ENCODE measurements around the gene CDR2. TPM values are rescaled to one million over a fixed set of nuclear protein-coding genes. Genes with fewer than 3 reads are reported as not detected.

CDR2 gene
- polyA plus RNA-seq, 1 donor (not counting 4 experiments of a cell fraction or from before 2014, with no cell fraction given), result 37.1 TPM

- peaks cover 27% of the 10 kb centered on the region for H3K4me1 ChIP-seq (ENCODE audit: control insufficient read depth, extremely low read depth, insufficient read depth, low read length)
These were observed 58.0 kb downstream of the CDR2 start for GRCh38 chr16:22316411-22316811.

GRCh38 chr16:22315979-22316378 is 58.4 kb downstream of the CDR2 start:
- Histone ChIP-seq H2AFZ (ENCODE audit: control insufficient read depth, low read length) (no peak overlapping the region), H3K9me3 (ENCODE audit: control insufficient read depth, low read depth, low read length) (no peaks in the 10 kb centered on the region), H3K4me3 (ENCODE audit: control insufficient read depth in 2 of 3, extremely low read depth in 1 of 3, insufficient read depth in 2 of 3, low read depth in 1 of 3, low read length in 3 of 3) (no peak overlapping the region), H4K20me1 (ENCODE audit: control insufficient read depth, extremely low read depth, insufficient read depth, low read length) (peaks cover 1% of the 10 kb centered on the region), H3K9ac (ENCODE audit: control insufficient read depth, extremely low read depth, insufficient read depth, low read length) (no peak overlapping the region), H3K4me1 (ENCODE audit: control insufficient read depth, extremely low read depth, insufficient read depth, low read length) (peaks cover 27% of the 10 kb centered on the region), H3K79me2 (ENCODE audit: control insufficient read depth, insufficient read depth, low read length) (no peaks in the 10 kb centered on the region), H3K36me3 (ENCODE audit: control insufficient read depth in 2 of 2, extremely low read depth in 1 of 2, insufficient read depth in 2 of 2, low read length in 2 of 2) (peaks cover 30 to 55% of the 10 kb centered on the region in 2 experiments), H3K27ac (ENCODE audit: control insufficient read depth, insufficient read depth, low read length) (no peak overlapping the region), H3K4me2 (ENCODE audit: control insufficient read depth, extremely low read depth, insufficient read depth, low read depth, low read length) (no peak overlapping the region), H3K9me1 (ENCODE audit: control insufficient read depth, extremely low read depth, insufficient read depth, low read length) (no peaks in the 10 kb centered on the region), H3K27me3 (ENCODE audit: control insufficient read depth, extremely low read depth, insufficient read depth, low read length) (no peaks in the 10 kb centered on the region)
- DNase-seq (ENCODE audit: low read depth, low spot score), result no peak
- dilution Hi-C loops (cut with MboI; ENCODE audit: extremely low pct_ligation_motif_present, low sequenced_read_pairs), result no loop called here
- FAIRE-seq, result no peak
- TF ChIP-seq EZH2 (IDR thresholded peaks at IDR 0.05; ENCODE audit: low read length), result no peak
- no peak for TF ChIP-seq CTCF (optimal IDR thresholded peaks at IDR 0.05 in 1 of 3, IDR thresholded peaks at IDR 0.05 in 1 of 3, conservative IDR thresholded peaks at IDR 0.05 in 1 of 3; ENCODE audit: extremely low read depth in 1 of 3, insufficient read depth in 2 of 3, low read length in 3 of 3)

More at GRCh38 chr16:22316411-22316811, 58.0 kb downstream of the CDR2 start:
- Histone ChIP-seq H3K27ac (ENCODE audit: control insufficient read depth, insufficient read depth, low read length) (no peak overlapping the region), H3K9me3 (ENCODE audit: control insufficient read depth, low read depth, low read length) (no peaks in the 10 kb centered on the region), H3K9ac (ENCODE audit: control insufficient read depth, extremely low read depth, insufficient read depth, low read length) (no peak overlapping the region), H3K27me3 (ENCODE audit: control insufficient read depth, extremely low read depth, insufficient read depth, low read length) (no peaks in the 10 kb centered on the region), H3K9me1 (ENCODE audit: control insufficient read depth, extremely low read depth, insufficient read depth, low read length) (no peaks in the 10 kb centered on the region), H3K79me2 (ENCODE audit: control insufficient read depth, insufficient read depth, low read length) (peaks cover under 1% of the 10 kb centered on the region), H2AFZ (ENCODE audit: control insufficient read depth, low read length) (no peak overlapping the region), H3K4me2 (ENCODE audit: control insufficient read depth, extremely low read depth, insufficient read depth, low read depth, low read length) (no peak overlapping the region), H3K4me3 (ENCODE audit: control insufficient read depth in 2 of 3, extremely low read depth in 1 of 3, insufficient read depth in 2 of 3, low read depth in 1 of 3, low read length in 3 of 3) (no peak overlapping the region), H3K36me3 (ENCODE audit: control insufficient read depth in 2 of 2, extremely low read depth in 1 of 2, insufficient read depth in 2 of 2, low read length in 2 of 2) (peaks cover 29 to 58% of the 10 kb centered on the region in 2 experiments), H4K20me1 (ENCODE audit: control insufficient read depth, extremely low read depth, insufficient read depth, low read length) (peaks cover 2% of the 10 kb centered on the region)
- FAIRE-seq (no peak), DNase-seq (ENCODE audit: low read depth, low spot score) (no peak)
- dilution Hi-C loops (cut with MboI; ENCODE audit: extremely low pct_ligation_motif_present, low sequenced_read_pairs), result no loop called here
- TF ChIP-seq EZH2 (IDR thresholded peaks at IDR 0.05; ENCODE audit: low read length) (no peak), CTCF (optimal IDR thresholded peaks at IDR 0.05 in 1 of 3, IDR thresholded peaks at IDR 0.05 in 1 of 3, conservative IDR thresholded peaks at IDR 0.05 in 1 of 3; ENCODE audit: extremely low read depth in 1 of 3, insufficient read depth in 2 of 3, low read length in 3 of 3) (no peak)

Measured in keratinocyte (primary cell).